WTC11 (cell line): ENCODE results near the gene NADK2.

Experiments
- ARID4B ChIP-seq: sonication (generic); formaldehyde crosslinking; IDR thresholded peaks from 2 replicates; pipeline ENCODE4 v1.8.0; 2023; ENCODE audit warnings: missing genetic modification reagents, mild to moderate bottlenecking, borderline replicate concordance
- CBFB ChIP-seq: sonication (generic); formaldehyde crosslinking; IDR thresholded peaks from 2 replicates; pipeline ENCODE4 v1.8.1; 2022; ENCODE audit warnings: mild to moderate bottlenecking, low read depth, missing genetic modification reagents
- CTCF ChIP-seq: fragments of 200-600 bp; IDR thresholded peaks from 2 replicates; pipeline ENCODE4 v1.8.0; 2022; ENCODE audit warnings: antibody characterized with exemption
- RELA ChIP-seq: sonication (generic); formaldehyde crosslinking; IDR thresholded peaks from 2 replicates; pipeline ENCODE4 v1.8.1; 2022; ENCODE audit warnings: missing genetic modification reagents, mild to moderate bottlenecking, borderline replicate concordance
- SP1 ChIP-seq: sonication (generic); formaldehyde crosslinking; conservative IDR thresholded peaks from 2 replicates; pipeline ENCODE4 v1.8.1; 2022; ENCODE audit warnings: missing genetic modification reagents
- TEAD4 ChIP-seq: sonication (generic); formaldehyde crosslinking; IDR thresholded peaks from 2 replicates; pipeline ENCODE4 v1.8.0; 2022; ENCODE audit warnings: mild to moderate bottlenecking, missing genetic modification reagents
- ZNF138 ChIP-seq: sonication (generic); formaldehyde crosslinking; conservative IDR thresholded peaks from 2 replicates; pipeline ENCODE4 v1.8.1; 2022; ENCODE audit warnings: mild to moderate bottlenecking, moderate library complexity, missing genetic modification reagents
- ZNF396 ChIP-seq: fragments of 250-450 bp; sonication (Bioruptor Pico); IDR thresholded peaks from 2 replicates; pipeline ENCODE4 v1.8.0; 2021; ENCODE audit warnings: mild to moderate bottlenecking, moderate library complexity, borderline replicate concordance
- ZNF423 ChIP-seq: fragments of 250-450 bp; sonication (Bioruptor Pico); IDR thresholded peaks from 2 replicates; pipeline ENCODE4 v2.1.2; 2022; ENCODE audit warnings: mild to moderate bottlenecking, moderate library complexity
- TF ChIP-seq, protein P1 (sequence below): sonication (generic); formaldehyde crosslinking; conservative IDR thresholded peaks from 2 replicates; pipeline ENCODE4 v1.8.1; 2023; ENCODE audit warnings: mild to moderate bottlenecking, low read depth, missing genetic modification reagents, moderate library complexity
- TF ChIP-seq, protein P2 (sequence below): sonication (generic); formaldehyde crosslinking; IDR thresholded peaks from 2 replicates; pipeline ENCODE4 v1.8.0; 2022; ENCODE audit warnings: mild to moderate bottlenecking, missing genetic modification reagents
- TF ChIP-seq, protein P3 (sequence below): sonication (generic); formaldehyde crosslinking; IDR thresholded peaks from 2 replicates; pipeline ENCODE4 v1.8.0; 2022; ENCODE audit warnings: mild to moderate bottlenecking, missing genetic modification reagents
- TF ChIP-seq, protein P4 (sequence below): sonication (generic); formaldehyde crosslinking; IDR thresholded peaks from 2 replicates; pipeline ENCODE4 v1.8.0; 2022; ENCODE audit warnings: mild to moderate bottlenecking, missing genetic modification reagents

DNA sequence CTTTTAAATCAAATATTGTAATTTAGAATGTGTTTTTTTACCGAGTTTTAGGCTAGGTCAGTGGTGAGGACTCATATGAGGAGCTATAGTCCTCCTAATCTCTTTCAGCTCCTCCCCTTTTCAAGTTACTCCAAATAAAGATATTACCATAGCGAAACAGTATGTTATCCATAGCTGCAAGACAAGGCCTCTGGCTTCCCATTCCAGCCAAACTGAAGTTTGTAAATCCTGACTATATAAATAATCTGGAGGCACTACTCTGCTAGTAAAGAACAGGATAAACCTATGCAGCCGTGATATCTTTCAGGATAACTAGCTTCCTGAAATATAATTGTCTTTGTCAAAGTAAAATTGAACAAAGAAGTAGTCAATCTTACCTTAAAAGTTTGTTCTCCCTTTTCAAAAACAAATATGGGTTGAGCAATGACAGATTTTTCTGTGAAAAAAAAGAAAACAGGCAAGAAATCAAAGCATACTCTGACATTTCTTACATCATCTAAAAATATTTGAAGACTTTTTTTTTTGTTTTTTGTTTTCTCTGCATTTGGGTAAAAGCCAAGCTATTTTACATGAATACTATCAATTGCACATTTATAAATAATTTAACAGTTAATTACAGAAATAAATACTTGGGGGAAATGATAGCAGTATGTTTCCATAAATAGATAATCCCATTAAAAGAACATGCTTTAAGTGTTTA, 29.3 kb upstream of the NADK2 start:
- TF ChIP-seq TEAD4 (CRISPR knock-in tag) (no peak), ZNF138 (CRISPR knock-in tag) (no peak), RELA (CRISPR knock-in tag) (no peak), CTCF (no peak), CBFB (no peak), ARID4B (CRISPR knock-in tag) (no peak), ZNF396 (CRISPR knock-in tag) (no peak), SP1 (CRISPR knock-in tag) (no peak), ZNF423 (CRISPR knock-in tag) (no peak)
- TF ChIP-seq, protein P1, sequence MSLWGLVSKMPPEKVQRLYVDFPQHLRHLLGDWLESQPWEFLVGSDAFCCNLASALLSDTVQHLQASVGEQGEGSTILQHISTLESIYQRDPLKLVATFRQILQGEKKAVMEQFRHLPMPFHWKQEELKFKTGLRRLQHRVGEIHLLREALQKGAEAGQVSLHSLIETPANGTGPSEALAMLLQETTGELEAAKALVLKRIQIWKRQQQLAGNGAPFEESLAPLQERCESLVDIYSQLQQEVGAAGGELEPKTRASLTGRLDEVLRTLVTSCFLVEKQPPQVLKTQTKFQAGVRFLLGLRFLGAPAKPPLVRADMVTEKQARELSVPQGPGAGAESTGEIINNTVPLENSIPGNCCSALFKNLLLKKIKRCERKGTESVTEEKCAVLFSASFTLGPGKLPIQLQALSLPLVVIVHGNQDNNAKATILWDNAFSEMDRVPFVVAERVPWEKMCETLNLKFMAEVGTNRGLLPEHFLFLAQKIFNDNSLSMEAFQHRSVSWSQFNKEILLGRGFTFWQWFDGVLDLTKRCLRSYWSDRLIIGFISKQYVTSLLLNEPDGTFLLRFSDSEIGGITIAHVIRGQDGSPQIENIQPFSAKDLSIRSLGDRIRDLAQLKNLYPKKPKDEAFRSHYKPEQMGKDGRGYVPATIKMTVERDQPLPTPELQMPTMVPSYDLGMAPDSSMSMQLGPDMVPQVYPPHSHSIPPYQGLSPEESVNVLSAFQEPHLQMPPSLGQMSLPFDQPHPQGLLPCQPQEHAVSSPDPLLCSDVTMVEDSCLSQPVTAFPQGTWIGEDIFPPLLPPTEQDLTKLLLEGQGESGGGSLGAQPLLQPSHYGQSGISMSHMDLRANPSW: no peak
- TF ChIP-seq, protein P2, sequence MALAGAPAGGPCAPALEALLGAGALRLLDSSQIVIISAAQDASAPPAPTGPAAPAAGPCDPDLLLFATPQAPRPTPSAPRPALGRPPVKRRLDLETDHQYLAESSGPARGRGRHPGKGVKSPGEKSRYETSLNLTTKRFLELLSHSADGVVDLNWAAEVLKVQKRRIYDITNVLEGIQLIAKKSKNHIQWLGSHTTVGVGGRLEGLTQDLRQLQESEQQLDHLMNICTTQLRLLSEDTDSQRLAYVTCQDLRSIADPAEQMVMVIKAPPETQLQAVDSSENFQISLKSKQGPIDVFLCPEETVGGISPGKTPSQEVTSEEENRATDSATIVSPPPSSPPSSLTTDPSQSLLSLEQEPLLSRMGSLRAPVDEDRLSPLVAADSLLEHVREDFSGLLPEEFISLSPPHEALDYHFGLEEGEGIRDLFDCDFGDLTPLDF (CRISPR knock-in tag): no peak
- TF ChIP-seq, protein P3, sequence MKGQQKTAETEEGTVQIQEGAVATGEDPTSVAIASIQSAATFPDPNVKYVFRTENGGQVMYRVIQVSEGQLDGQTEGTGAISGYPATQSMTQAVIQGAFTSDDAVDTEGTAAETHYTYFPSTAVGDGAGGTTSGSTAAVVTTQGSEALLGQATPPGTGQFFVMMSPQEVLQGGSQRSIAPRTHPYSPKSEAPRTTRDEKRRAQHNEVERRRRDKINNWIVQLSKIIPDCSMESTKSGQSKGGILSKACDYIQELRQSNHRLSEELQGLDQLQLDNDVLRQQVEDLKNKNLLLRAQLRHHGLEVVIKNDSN (CRISPR knock-in tag): no peak
- TF ChIP-seq, protein P4, sequence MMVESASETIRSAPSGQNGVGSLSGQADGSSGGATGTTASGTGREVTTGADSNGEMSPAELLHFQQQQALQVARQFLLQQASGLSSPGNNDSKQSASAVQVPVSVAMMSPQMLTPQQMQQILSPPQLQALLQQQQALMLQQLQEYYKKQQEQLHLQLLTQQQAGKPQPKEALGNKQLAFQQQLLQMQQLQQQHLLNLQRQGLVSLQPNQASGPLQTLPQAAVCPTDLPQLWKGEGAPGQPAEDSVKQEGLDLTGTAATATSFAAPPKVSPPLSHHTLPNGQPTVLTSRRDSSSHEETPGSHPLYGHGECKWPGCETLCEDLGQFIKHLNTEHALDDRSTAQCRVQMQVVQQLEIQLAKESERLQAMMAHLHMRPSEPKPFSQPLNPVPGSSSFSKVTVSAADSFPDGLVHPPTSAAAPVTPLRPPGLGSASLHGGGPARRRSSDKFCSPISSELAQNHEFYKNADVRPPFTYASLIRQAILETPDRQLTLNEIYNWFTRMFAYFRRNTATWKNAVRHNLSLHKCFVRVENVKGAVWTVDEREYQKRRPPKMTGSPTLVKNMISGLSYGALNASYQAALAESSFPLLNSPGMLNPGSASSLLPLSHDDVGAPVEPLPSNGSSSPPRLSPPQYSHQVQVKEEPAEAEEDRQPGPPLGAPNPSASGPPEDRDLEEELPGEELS: no peak
